ENCODE results near the gene CCHCR1. TPM values are rescaled to one million over a fixed set of nuclear protein-coding genes. Genes with fewer than 3 reads are reported as not detected.
A peak's percentile ranks its signal among the peaks of the same experiment; 100 is the strongest.

CCHCR1 gene
- total RNA-seq, 2 donors from 2014 or later = 20.3 to 37.4 TPM

- 97% methylated on average over 8 of the region's 8 CpGs for WGBS
- Histone ChIP-seq H3K36me3 (no peaks in the 10 kb centered on the region), H3K27ac (no peak overlapping the region), H3K27me3 (replicated peaks; ENCODE audit: insufficient read depth) (no peaks in the 10 kb centered on the region), H3K4me3 (peak overlapping the region in 1 of 2 donors; percentile 22), H3K9me3 (no peaks in the 10 kb centered on the region), H3K4me1 (replicated peaks) (no peaks in the 10 kb centered on the region)
- no peak for TF ChIP-seq POLR2AphosphoS5 (IDR thresholded peaks at IDR 0.05)
- no peak for TF ChIP-seq POLR2A (IDR thresholded peaks at IDR 0.05)
- no peak for TF ChIP-seq CTCF (IDR thresholded peaks at IDR 0.05)
- DNase-seq (ENCODE audit: low spot score) = no peak
- intact Hi-C loops (cut with DNase I) = no loop called here
Measured at GRCh38 chr6:31179896-31180295, 22.3 kb upstream of the CCHCR1 start.

- Histone ChIP-seq H3K9me3 (no peaks in the 10 kb centered on the region), H3K27ac (no peak overlapping the region), H3K4me3 (no peak overlapping the region), H3K36me3 (no peaks in the 10 kb centered on the region), H3K4me1 (replicated peaks) (no peaks in the 10 kb centered on the region), H3K27me3 (replicated peaks; ENCODE audit: insufficient read depth) (no peaks in the 10 kb centered on the region)
- intact Hi-C loops (cut with DNase I) = no loop called here
- 46% methylated on average over 4 of the region's 4 CpGs for WGBS
- no peak for TF ChIP-seq CTCF (IDR thresholded peaks at IDR 0.05)
- no peak for TF ChIP-seq POLR2A (IDR thresholded peaks at IDR 0.05)
- TF ChIP-seq POLR2AphosphoS5 (IDR thresholded peaks at IDR 0.05) = no peak
- no peak for DNase-seq (ENCODE audit: low spot score)
Measured at GRCh38 chr6:31179042-31179386, 21.4 kb upstream of the CCHCR1 start.

- 42% methylated on average over 8 of the region's 8 CpGs for WGBS
- Histone ChIP-seq H3K27me3 (replicated peaks; ENCODE audit: insufficient read depth) (no peaks in the 10 kb centered on the region), H3K9me3 (no peaks in the 10 kb centered on the region), H3K4me3 (no peak overlapping the region), H3K27ac (no peak overlapping the region), H3K4me1 (replicated peaks) (no peaks in the 10 kb centered on the region), H3K36me3 (no peaks in the 10 kb centered on the region)
- intact Hi-C loops (cut with DNase I) = no loop called here
- DNase-seq (ENCODE audit: low spot score) = no peak
- TF ChIP-seq POLR2AphosphoS5 (IDR thresholded peaks at IDR 0.05) (peak; percentile 30), CTCF (IDR thresholded peaks at IDR 0.05) (no peak)
Measured at GRCh38 chr6:31178143-31179041, 20.8 kb upstream of the CCHCR1 start.

- WGBS = 72% methylated on average over 3 of the region's 3 CpGs
- Histone ChIP-seq H3K4me3 (no peak overlapping the region), H3K27me3 (replicated peaks; ENCODE audit: insufficient read depth) (no peaks in the 10 kb centered on the region), H3K27ac (no peak overlapping the region), H3K9me3 (no peaks in the 10 kb centered on the region), H3K36me3 (no peaks in the 10 kb centered on the region), H3K4me1 (replicated peaks) (no peaks in the 10 kb centered on the region)
- no peak for TF ChIP-seq POLR2AphosphoS5 (IDR thresholded peaks at IDR 0.05)
- TF ChIP-seq POLR2A (IDR thresholded peaks at IDR 0.05) = no peak
- TF ChIP-seq CTCF (IDR thresholded peaks at IDR 0.05) = no peak
- intact Hi-C loops (cut with DNase I) = no loop called here
- no peak for DNase-seq (ENCODE audit: low spot score)
Measured at GRCh38 chr6:31175971-31176370, 18.4 kb upstream of the CCHCR1 start.

GRCh38 chr6:31174378-31174777 lies 16.8 kb upstream of the CCHCR1 start:
- no peak overlapping the region for H3K4me3 ChIP-seq
- no peak overlapping the region for H3K27ac ChIP-seq
- H3K9me3 ChIP-seq = no peaks in the 10 kb centered on the region
- intact Hi-C loops (cut with DNase I) = no loop called here
- TF ChIP-seq POLR2AphosphoS5 (IDR thresholded peaks at IDR 0.05) = no peak
- TF ChIP-seq CTCF (IDR thresholded peaks at IDR 0.05) = no peak
- no peak for TF ChIP-seq POLR2A (IDR thresholded peaks at IDR 0.05)
- no peak for DNase-seq (ENCODE audit: low spot score)
- no peaks in the 10 kb centered on the region for H3K4me1 ChIP-seq (replicated peaks)
- H3K36me3 ChIP-seq = no peaks in the 10 kb centered on the region
- H3K27me3 ChIP-seq (replicated peaks; ENCODE audit: insufficient read depth) = no peaks in the 10 kb centered on the region
- WGBS = 95% methylated on average over 5 of the region's 5 CpGs

All from prostate gland (tissue), 2 donors.